BLaER1 (cell line): ENCODE results near the gene PDE1C.
"Not testable (repeated sequence)": the region's sequence is repeated elsewhere in the genome, so short reads cannot be mapped to it uniquely, and the experiment has no call there.

Experiments
- H3K27ac ChIP-seq: shearing (Covaris generic); formaldehyde crosslinking; 2 replicates; pipeline ENCODE4 v1.8.1; 2022
- H3K27me3 ChIP-seq: shearing (Covaris generic); formaldehyde crosslinking; 2 replicates; pipeline ENCODE4 v1.8.1; 2022
- H3K36me3 ChIP-seq: shearing (Covaris generic); formaldehyde crosslinking; 2 replicates; pipeline ENCODE4 v1.8.1; 2022
- H3K4me1 ChIP-seq: shearing (Covaris generic); formaldehyde crosslinking; 2 replicates; pipeline ENCODE4 v1.8.1; 2022
- H3K4me2 ChIP-seq: shearing (Covaris generic); formaldehyde crosslinking; 2 replicates; pipeline ENCODE4 v1.8.1; 2022
- H3K4me3 ChIP-seq: shearing (Covaris generic); formaldehyde crosslinking; 2 replicates; pipeline ENCODE4 v1.8.1; 2022
- H3K9ac ChIP-seq: shearing (Covaris generic); formaldehyde crosslinking; 2 replicates; pipeline ENCODE4 v1.8.1; 2022
- H3K9me3 ChIP-seq: shearing (Covaris generic); formaldehyde crosslinking; 2 replicates; pipeline ENCODE4 v1.8.1; 2022
- H4K20me1 ChIP-seq: shearing (Covaris generic); formaldehyde crosslinking; 2 replicates; pipeline ENCODE4 v1.8.1; 2022
- Cebpa-rat ChIP-seq: shearing (Covaris generic); IDR thresholded peaks from 2 replicates; pipeline ENCODE4 v1.8.1; 2022

PDE1C gene

GRCh38 chr7:32030904-32031692, 39.1 kb downstream of the PDE1C start:
- Histone ChIP-seq H3K4me1 (no peaks in the 10 kb centered on the region), H3K27me3 (no peaks in the 10 kb centered on the region), H3K27ac (no peak overlapping the region), H3K4me3 (no peak overlapping the region), H3K9me3 (no peaks in the 10 kb centered on the region), H3K36me3 (no peaks in the 10 kb centered on the region), H3K4me2 (no peak overlapping the region), H4K20me1 (no peaks in the 10 kb centered on the region), H3K9ac (no peak overlapping the region)
- TF ChIP-seq Cebpa-rat = no peak

- TF ChIP-seq Cebpa-rat = no peak
- Histone ChIP-seq H3K4me3 (no peak overlapping the region), H3K4me2 (no peak overlapping the region), H3K36me3 (no peaks in the 10 kb centered on the region), H3K9ac (no peak overlapping the region), H3K9me3 (no peaks in the 10 kb centered on the region), H3K4me1 (no peaks in the 10 kb centered on the region), H4K20me1 (no peaks in the 10 kb centered on the region), H3K27ac (no peak overlapping the region), H3K27me3 (no peaks in the 10 kb centered on the region)
Measured at GRCh38 chr7:32026083-32026425, 44.2 kb downstream of the PDE1C start.

GRCh38 chr7:32025381-32026082, 44.7 kb downstream of the PDE1C start:
- Histone ChIP-seq H3K27me3 (no peaks in the 10 kb centered on the region), H3K4me3 (no peak overlapping the region), H3K36me3 (no peaks in the 10 kb centered on the region), H3K4me1 (no peaks in the 10 kb centered on the region), H3K9me3 (no peaks in the 10 kb centered on the region), H4K20me1 (no peaks in the 10 kb centered on the region), H3K9ac (no peak overlapping the region), H3K4me2 (no peak overlapping the region), H3K27ac (no peak overlapping the region)
- TF ChIP-seq Cebpa-rat = no peak

GRCh38 chr7:32023376-32023775, 46.8 kb downstream of the PDE1C start:
- Histone ChIP-seq H3K4me3 (no peak overlapping the region), H3K36me3 (no peaks in the 10 kb centered on the region), H3K27me3 (no peaks in the 10 kb centered on the region), H3K4me1 (no peaks in the 10 kb centered on the region), H4K20me1 (no peaks in the 10 kb centered on the region), H3K4me2 (no peak overlapping the region), H3K9ac (no peak overlapping the region), H3K27ac (no peak overlapping the region), H3K9me3 (no peaks in the 10 kb centered on the region)
- no peak for TF ChIP-seq Cebpa-rat

- no peak overlapping the region for H3K27ac ChIP-seq
- no peaks in the 10 kb centered on the region for H3K27me3 ChIP-seq
- no peak overlapping the region for H3K4me2 ChIP-seq
- H4K20me1 ChIP-seq = no peaks in the 10 kb centered on the region
- H3K9ac ChIP-seq = no peak overlapping the region
- H3K9me3 ChIP-seq = peaks cover under 1% of the 10 kb centered on the region; the same call in 1 of the 2 replicates
- no peaks in the 10 kb centered on the region for H3K36me3 ChIP-seq
- no peaks in the 10 kb centered on the region for H3K4me1 ChIP-seq
- H3K4me3 ChIP-seq = no peak overlapping the region
- TF ChIP-seq Cebpa-rat = no peak
Measured at GRCh38 chr7:32022966-32023365, 47.2 kb downstream of the PDE1C start.

GRCh38 chr7:32020551-32021159, 49.6 kb downstream of the PDE1C start:
- no peak overlapping the region for H3K4me3 ChIP-seq
- H4K20me1 ChIP-seq = no peaks in the 10 kb centered on the region
- H3K9ac ChIP-seq = no peak overlapping the region
- peaks cover 15% of the 10 kb centered on the region for H3K9me3 ChIP-seq
- H3K4me2 ChIP-seq = no peak overlapping the region
- no peaks in the 10 kb centered on the region for H3K36me3 ChIP-seq
- no peak overlapping the region for H3K27ac ChIP-seq
- TF ChIP-seq Cebpa-rat = no peak
- no peaks in the 10 kb centered on the region for H3K27me3 ChIP-seq
- H3K4me1 ChIP-seq = no peaks in the 10 kb centered on the region

GRCh38 chr7:32018845-32019578, 51.2 kb downstream of the PDE1C start:
- Histone ChIP-seq H4K20me1 (no peaks in the 10 kb centered on the region), H3K4me2 (no peak overlapping the region), H3K9ac (no peak overlapping the region), H3K27me3 (no peaks in the 10 kb centered on the region), H3K9me3 (peaks cover 15% of the 10 kb centered on the region), H3K4me1 (no peaks in the 10 kb centered on the region), H3K36me3 (no peaks in the 10 kb centered on the region), H3K4me3 (no peak overlapping the region), H3K27ac (no peak overlapping the region)
- TF ChIP-seq Cebpa-rat = no peak

- no peaks in the 10 kb centered on the region for H3K4me1 ChIP-seq
- no peak overlapping the region for H3K4me3 ChIP-seq
- H3K9me3 ChIP-seq = peaks cover 15% of the 10 kb centered on the region
- H3K9ac ChIP-seq = no peak overlapping the region
- H3K27me3 ChIP-seq = no peaks in the 10 kb centered on the region
- no peak overlapping the region for H3K27ac ChIP-seq
- no peaks in the 10 kb centered on the region for H3K36me3 ChIP-seq
- no peaks in the 10 kb centered on the region for H4K20me1 ChIP-seq
- no peak for TF ChIP-seq Cebpa-rat
- no peak overlapping the region for H3K4me2 ChIP-seq
Measured at GRCh38 chr7:32015133-32015532, 55.1 kb downstream of the PDE1C start.

GRCh38 chr7:32013471-32013870, 56.7 kb downstream of the PDE1C start:
- not testable (repeated sequence) for H3K4me3 ChIP-seq, H3K36me3 ChIP-seq, H3K27me3 ChIP-seq, H4K20me1 ChIP-seq, H3K4me2 ChIP-seq, H3K9ac ChIP-seq, H3K27ac ChIP-seq, H3K4me1 ChIP-seq
- peaks cover 15% of the 10 kb centered on the region for H3K9me3 ChIP-seq

GRCh38 chr7:32005577-32005976, 64.6 kb downstream of the PDE1C start:
- no peak for TF ChIP-seq Cebpa-rat
- H3K36me3 ChIP-seq = no peaks in the 10 kb centered on the region
- H3K9ac ChIP-seq = no peak overlapping the region
- no peak overlapping the region for H3K4me3 ChIP-seq
- H3K27me3 ChIP-seq = no peaks in the 10 kb centered on the region
- peaks cover 19% of the 10 kb centered on the region for H3K9me3 ChIP-seq
- H4K20me1 ChIP-seq = no peaks in the 10 kb centered on the region
- no peaks in the 10 kb centered on the region for H3K4me1 ChIP-seq
- H3K27ac ChIP-seq = no peak overlapping the region
- H3K4me2 ChIP-seq = no peak overlapping the region
